ENCODE measurements around the gene TTC4.

The TTC4 gene

GRCh38 chr1:54745274-54745673, 29.6 kb downstream of the TTC4 start:
- POLR2A ChIA-PET: interaction anchor here (1.8 kb wide), 1 partner anchor 30 kb away, joined by 7 read pairs; the partner anchor contains the start of gene TTC4
- CTCF ChIA-PET: no interaction called here
- TF ChIP-seq HDGF (IDR thresholded peaks at IDR 0.05; ENCODE audit: borderline replicate concordance): no peak
- no peak for TF ChIP-seq ARNT (IDR thresholded peaks at IDR 0.05)
- TF ChIP-seq FOXK2 (IDR thresholded peaks at IDR 0.05): no peak
- no peak for TF ChIP-seq TARDBP (IDR thresholded peaks at IDR 0.05)
- no peak for TF ChIP-seq PKNOX1 (IDR thresholded peaks at IDR 0.05)
- no peak for TF ChIP-seq FOXM1 (IDR thresholded peaks at IDR 0.05; ENCODE audit: borderline replicate concordance)
- TF ChIP-seq NFRKB (IDR thresholded peaks at IDR 0.05): no peak
- TF ChIP-seq BHLHE40 (IDR thresholded peaks at IDR 0.05; ENCODE audit: borderline replicate concordance): no peak
- TF ChIP-seq LEF1 (IDR thresholded peaks at IDR 0.05; ENCODE audit: borderline replicate concordance): no peak
- TF ChIP-seq L3MBTL2 (conservative IDR thresholded peaks at IDR 0.05): no peak
- TF ChIP-seq FOXA1 (IDR thresholded peaks at IDR 0.05): no peak
- TF ChIP-seq CTBP1 (IDR thresholded peaks at IDR 0.05; ENCODE audit: borderline replicate concordance): no peak
- no peak for TF ChIP-seq ELF4 (IDR thresholded peaks at IDR 0.05)
- TF ChIP-seq SP1 (IDR thresholded peaks at IDR 0.05): no peak
- TF ChIP-seq ZNF384 (IDR thresholded peaks at IDR 0.05): no peak
- DNase-seq (ENCODE audit: extremely low spot score): no peak

GRCh38 chr1:54745864-54746263, 30.2 kb downstream of the TTC4 start:
- no peak for DNase-seq (ENCODE audit: extremely low spot score)
- CTCF ChIA-PET: no interaction called here
- POLR2A ChIA-PET: interaction anchor here (1.8 kb wide), 1 partner anchor 30 kb away, joined by 7 read pairs; the partner anchor contains the start of gene TTC4
- TF ChIP-seq PKNOX1 (IDR thresholded peaks at IDR 0.05): no peak
- no peak for TF ChIP-seq FOXK2 (IDR thresholded peaks at IDR 0.05)
- TF ChIP-seq LEF1 (IDR thresholded peaks at IDR 0.05; ENCODE audit: borderline replicate concordance): no peak
- no peak for TF ChIP-seq ELF4 (IDR thresholded peaks at IDR 0.05)
- no peak for TF ChIP-seq ZNF384 (IDR thresholded peaks at IDR 0.05)
- no peak for TF ChIP-seq SP1 (IDR thresholded peaks at IDR 0.05)
- TF ChIP-seq HDGF (IDR thresholded peaks at IDR 0.05; ENCODE audit: borderline replicate concordance): no peak
- no peak for TF ChIP-seq FOXM1 (IDR thresholded peaks at IDR 0.05; ENCODE audit: borderline replicate concordance)
- TF ChIP-seq CTBP1 (IDR thresholded peaks at IDR 0.05; ENCODE audit: borderline replicate concordance): no peak
- no peak for TF ChIP-seq BHLHE40 (IDR thresholded peaks at IDR 0.05; ENCODE audit: borderline replicate concordance)
- TF ChIP-seq SUZ12 (IDR thresholded peaks at IDR 0.05): no peak
- TF ChIP-seq L3MBTL2 (conservative IDR thresholded peaks at IDR 0.05): no peak
- no peak for TF ChIP-seq ARNT (IDR thresholded peaks at IDR 0.05)
- no peak for TF ChIP-seq NFRKB (IDR thresholded peaks at IDR 0.05)
- TF ChIP-seq FOXA1 (IDR thresholded peaks at IDR 0.05): no peak
- no peak for TF ChIP-seq TARDBP (IDR thresholded peaks at IDR 0.05)

- DNase-seq (ENCODE audit: extremely low spot score): no peak
- ChIA-PET POLR2A (no interaction called here), CTCF (no interaction called here)
- TF ChIP-seq SP1 (IDR thresholded peaks at IDR 0.05) (no peak), ELF4 (IDR thresholded peaks at IDR 0.05) (no peak), CTBP1 (IDR thresholded peaks at IDR 0.05; ENCODE audit: borderline replicate concordance) (no peak), SUZ12 (IDR thresholded peaks at IDR 0.05) (no peak), PKNOX1 (IDR thresholded peaks at IDR 0.05) (no peak), FOXK2 (IDR thresholded peaks at IDR 0.05) (no peak), L3MBTL2 (conservative IDR thresholded peaks at IDR 0.05) (no peak), HDGF (IDR thresholded peaks at IDR 0.05; ENCODE audit: borderline replicate concordance) (no peak), ZNF384 (IDR thresholded peaks at IDR 0.05) (no peak), FOXA1 (IDR thresholded peaks at IDR 0.05) (no peak), LEF1 (IDR thresholded peaks at IDR 0.05; ENCODE audit: borderline replicate concordance) (no peak), BHLHE40 (IDR thresholded peaks at IDR 0.05; ENCODE audit: borderline replicate concordance) (no peak), TARDBP (IDR thresholded peaks at IDR 0.05) (no peak), ARNT (IDR thresholded peaks at IDR 0.05) (no peak), NFRKB (IDR thresholded peaks at IDR 0.05) (no peak), FOXM1 (IDR thresholded peaks at IDR 0.05; ENCODE audit: borderline replicate concordance) (no peak)
These were observed 32.6 kb downstream of the TTC4 start for GRCh38 chr1:54748094-54748835.

- ChIA-PET POLR2A (interaction anchor here (1.2 kb wide), 1 partner anchor 9 kb away, joined by 3 read pairs; no protein-coding TSS in a partner anchor), CTCF (no interaction called here)
- no peak for DNase-seq (ENCODE audit: extremely low spot score)
- TF ChIP-seq HDGF (IDR thresholded peaks at IDR 0.05; ENCODE audit: borderline replicate concordance): no peak
These were observed 34.9 kb downstream of the TTC4 start for GRCh38 chr1:54750596-54750995.

- ChIA-PET CTCF (no interaction called here), POLR2A (no interaction called here)
- TF ChIP-seq NFRKB (IDR thresholded peaks at IDR 0.05): no peak
- TF ChIP-seq FOXM1 (IDR thresholded peaks at IDR 0.05; ENCODE audit: borderline replicate concordance): no peak
- TF ChIP-seq L3MBTL2 (conservative IDR thresholded peaks at IDR 0.05): no peak
- TF ChIP-seq SP1 (IDR thresholded peaks at IDR 0.05): no peak
- no peak for TF ChIP-seq HDGF (IDR thresholded peaks at IDR 0.05; ENCODE audit: borderline replicate concordance)
- TF ChIP-seq LEF1 (IDR thresholded peaks at IDR 0.05; ENCODE audit: borderline replicate concordance): no peak
- TF ChIP-seq SUZ12 (IDR thresholded peaks at IDR 0.05): no peak
- TF ChIP-seq BHLHE40 (IDR thresholded peaks at IDR 0.05; ENCODE audit: borderline replicate concordance): no peak
- no peak for TF ChIP-seq ELF4 (IDR thresholded peaks at IDR 0.05)
- no peak for TF ChIP-seq FOXA1 (IDR thresholded peaks at IDR 0.05)
- TF ChIP-seq ZNF384 (IDR thresholded peaks at IDR 0.05): no peak
- no peak for TF ChIP-seq FOXK2 (IDR thresholded peaks at IDR 0.05)
- no peak for TF ChIP-seq ARNT (IDR thresholded peaks at IDR 0.05)
- TF ChIP-seq CTBP1 (IDR thresholded peaks at IDR 0.05; ENCODE audit: borderline replicate concordance): no peak
- TF ChIP-seq PKNOX1 (IDR thresholded peaks at IDR 0.05): no peak
- no peak for TF ChIP-seq TARDBP (IDR thresholded peaks at IDR 0.05)
- no peak for DNase-seq (ENCODE audit: extremely low spot score)
These were observed 35.8 kb downstream of the TTC4 start for GRCh38 chr1:54751426-54751825.
